ENCODE measurements around the gene SIPA1L3. TPM values are rescaled to one million over a fixed set of nuclear protein-coding genes. Genes with fewer than 3 reads are reported as not detected.

SIPA1L3 gene
- total and polyA plus RNA-seq, 2 experiments from 2014 or later: 15.7 to 54.1 TPM

GRCh38 chr19:38191747-38192146, 284.7 kb downstream of the SIPA1L3 start:
- DNase-seq (ENCODE audit: low spot score): no peak
- TF ChIP-seq STAT1 (IDR thresholded peaks at IDR 0.05; ENCODE audit: unreplicated experiment): no peak
- TF ChIP-seq ZNF462 (CRISPR knock-in tag; IDR thresholded peaks at IDR 0.05): no peak
- no peak for TF ChIP-seq JUNB (IDR thresholded peaks at IDR 0.05; ENCODE audit: unreplicated experiment)
- TF ChIP-seq CREB1 (CRISPR knock-in tag; IDR thresholded peaks at IDR 0.05; ENCODE audit: low read depth): no peak
- TF ChIP-seq ZNF114 (CRISPR knock-in tag; IDR thresholded peaks at IDR 0.05): no peak
- TF ChIP-seq REST (IDR thresholded peaks at IDR 0.05; ENCODE audit: unreplicated experiment): no peak
- TF ChIP-seq POLR2AphosphoS5 (IDR thresholded peaks at IDR 0.05; ENCODE audit: low read depth): no peak
- no peak for TF ChIP-seq NANOG (IDR thresholded peaks at IDR 0.05; ENCODE audit: borderline replicate concordance)
- no peak for TF ChIP-seq ETS1 (IDR thresholded peaks at IDR 0.05)
- TF ChIP-seq ZNF331 (CRISPR knock-in tag; IDR thresholded peaks at IDR 0.05; ENCODE audit: low read depth): no peak
- TF ChIP-seq EZH2phosphoT487 (IDR thresholded peaks at IDR 0.05; ENCODE audit: unreplicated experiment): no peak
- TF ChIP-seq EZH2 (IDR thresholded peaks at IDR 0.05; ENCODE audit: low read depth, unreplicated experiment): no peak
- no peak for TF ChIP-seq CTCF (conservative IDR thresholded peaks at IDR 0.05; ENCODE audit: low read depth in 2 of 2)
- Histone ChIP-seq H3K79me2 (replicated peaks; ENCODE audit: insufficient read depth) (no peaks in the 10 kb centered on the region), H3K36me3 (ENCODE audit: insufficient read depth) (no peaks in the 10 kb centered on the region), H3K9me2 (ENCODE audit: insufficient read depth) (no peaks in the 10 kb centered on the region), H3K4me3 (no peak overlapping the region), H2AFZ (no peak overlapping the region), H3K4me1 (ENCODE audit: insufficient read depth) (no peaks in the 10 kb centered on the region), H3K27me3 (ENCODE audit: insufficient read depth) (no peaks in the 10 kb centered on the region), H3K4me2 (no peak overlapping the region), H4K20me1 (replicated peaks; ENCODE audit: insufficient read depth) (peaks cover 8% of the 10 kb centered on the region; the same call in 1 of the 2 replicates), H3K27ac (ENCODE audit: low read depth) (no peak overlapping the region), H3F3A (replicated peaks; ENCODE audit: low read depth) (no peaks in the 10 kb centered on the region)
- Mint-ChIP-seq H3K9me3 (no peaks in the 10 kb centered on the region; the same call in 2 of the 3 replicates), H3K27me3 (ENCODE audit: insufficient read depth, low read depth, poor library complexity) (peaks cover 8% of the 10 kb centered on the region), H3K27ac (no peak overlapping the region; the same call in 1 of the 2 replicates), H3K36me3 (ENCODE audit: low read depth) (peaks cover 19% of the 10 kb centered on the region; the same call in 2 of the 3 replicates), H3K4me3 (no peak overlapping the region), H3K4me1 (peaks cover 2% of the 10 kb centered on the region; the same call in 1 of the 3 replicates)
- no peak for ATAC-seq

Data from GM23338 (cell line).